Adrenal gland (tissue), 12 donors: ENCODE measurements around the gene SIL1. TPM values are rescaled to one million over a fixed set of nuclear protein-coding genes. Genes with fewer than 3 reads are reported as not detected.
A peak's percentile ranks its signal among the peaks of the same experiment; 100 is the strongest.
"Not testable (repeated sequence)": the region's sequence is repeated elsewhere in the genome, so short reads cannot be mapped to it uniquely, and the experiment has no call there.

Experiments used
- DNase-seq, 7 donors: peaks; one replicate each; pipeline ENCODE4 v3.0.0-alpha.2; 2019 to 2020
- H3K27ac ChIP-seq, 5 donors: fragments of 200-600 bp; sonication (generic) in 4 of 5; 1 replicate in 3 of 5; 2 replicates in 2 of 5; pipeline versions ENCODE4 v1.5.1 to v1.8.0; 2016 to 2020; ENCODE audit warnings: mild to moderate bottlenecking in 1 of 5
- H3K27me3 ChIP-seq: fragments of 200-600 bp; 2 replicates; pipeline ENCODE4 v1.8.0; 2021
- H3K36me3 ChIP-seq, 2 donors: fragments of 200-600 bp; replicated peaks in 1 of 2; 1 replicate in 1 of 2; 2 replicates in 1 of 2; pipeline versions ENCODE4 v1.5.1 to v1.8.0; 2018 to 2022
- H3K4me1 ChIP-seq, 2 donors: fragments of 200-600 bp; replicated peaks in 1 of 2; 1 replicate in 1 of 2; 2 replicates in 1 of 2; pipeline versions ENCODE4 v1.5.1 to v1.8.0; 2018 to 2021
- H3K4me3 ChIP-seq, 4 donors: fragments of 200-600 bp; sonication (generic) in 3 of 4; one replicate each; pipeline ENCODE4 v1.5.1; 2016 to 2018
- H3K9me3 ChIP-seq, 3 donors: fragments of 200-600 bp; sonication (generic) in 1 of 3; replicated peaks in 1 of 3; 1 replicate in 2 of 3; 2 replicates in 1 of 3; pipeline versions ENCODE4 v1.5.1 to v1.8.0; 2016 to 2021
- POLR2A ChIP-seq, 2 donors: fragments of 450-650 bp; IDR thresholded peaks; one replicate each; pipeline ENCODE4 v1.6.1; 2017; ENCODE audit warnings: antibody characterized with exemption in 2 of 2, mild to moderate bottlenecking in 2 of 2, moderate library complexity in 1 of 2
- WGBS, 4 donors: extraction: QIAGEN DNeasy Blood & Tissue Kit in 2 of 4; methylation state at CpG; one replicate each; pipeline versions ENCODE4 v1.1.5 to v1.1.7; 2013 to 2017; 5-methylcytosine and 5-hydroxymethylcytosine counted together
- intact Hi-C, 2 donors: fragments of 100-400 bp; cut with DNase I; formaldehyde crosslinking; loops; one replicate each; pipeline versions ENCODE4 v1.14.1 to v1.15.0; 2022 to 2023
- polyA plus RNA-seq, 3 donors: library from polyadenylated mRNA; stranded (reverse); fragments of 200-250 nt in 2 of 3; fragments of 350-450 nt in 1 of 3; fragmentation: Illumina TruSeq in 1 of 3; extraction: RNeasy Lipid Tissue Mini Kit (QIAGEN cat#74804) in 1 of 3; gene quantifications; one replicate each; pipeline ENCODE4 v1.2.3, GENCODE V29; 2013 to 2014
- total RNA-seq, 9 donors: library from RNA; depleted of rRNA in 4 of 9; stranded (reverse); fragments of >200 nt in 4 of 9; fragments of 120-200 nt in 1 of 9; fragmentation: NEBNext Ultra II Directional in 1 of 9; extraction: Animal tissue kit (Norgen Biotek cat#: 25700) in 1 of 9; gene quantifications; one replicate each; pipeline versions ENCODE4 v1.1.0 to v1.2.4, GENCODE V29; 2013 to 2023
- TF ChIP-seq, protein P1 (sequence below), 6 experiments: fragments of 450-650 bp in 4 of 6; fragments of 200-600 bp in 2 of 6; sonication (generic) in 1 of 6; IDR thresholded peaks; 1 replicate in 5 of 6; 2 replicates in 1 of 6; pipeline versions ENCODE4 v1.5.1 to v1.8.0; 2016 to 2021; ENCODE audit warnings: antibody characterized with exemption in 6 of 6, mild to moderate bottlenecking in 2 of 6, moderate library complexity in 1 of 6
- donor health status: healthy with polysubstance abuse.
- donor health status: Bipolar disorder and iron deficiency.
- donor health status: DM: yes; HTN: yes; CAD: no.
- donor health status: DM: no; HTN: no; CAD: no.
- donor health status: DM: no; HTN: no; CAD: no.
- donor health status: DM: yes; HTN: yes; CAD: no.

Gene SIL1
- total and polyA plus RNA-seq, 12 donors = 81.9 to 313 (median 142) TPM

- H3K4me1 ChIP-seq = peaks cover 26 to 55% of the 10 kb centered on the region in 2 donors
- H3K9me3 ChIP-seq = peaks cover 0 to 1% (median 0%) of the 10 kb centered on the region in 3 donors
- 8 to 38% (median 27%) methylated on average over 1 of the region's 1 CpG for WGBS, 4 donors
- H3K27ac ChIP-seq = peak overlapping the region; percentile 30 to 88 (median 72)
- intact Hi-C loops = no loop called here
- H3K36me3 ChIP-seq = no peaks in the 10 kb centered on the region
- H3K27me3 ChIP-seq = no peaks in the 10 kb centered on the region
- DNase-seq = peak; percentile 59 to 85 (median 71)
- H3K4me3 ChIP-seq = no peak overlapping the region
- peak in 1 of 2 donors; percentile 15 for TF ChIP-seq POLR2A (IDR thresholded peaks at IDR 0.05)
- TF ChIP-seq, protein P1, sequence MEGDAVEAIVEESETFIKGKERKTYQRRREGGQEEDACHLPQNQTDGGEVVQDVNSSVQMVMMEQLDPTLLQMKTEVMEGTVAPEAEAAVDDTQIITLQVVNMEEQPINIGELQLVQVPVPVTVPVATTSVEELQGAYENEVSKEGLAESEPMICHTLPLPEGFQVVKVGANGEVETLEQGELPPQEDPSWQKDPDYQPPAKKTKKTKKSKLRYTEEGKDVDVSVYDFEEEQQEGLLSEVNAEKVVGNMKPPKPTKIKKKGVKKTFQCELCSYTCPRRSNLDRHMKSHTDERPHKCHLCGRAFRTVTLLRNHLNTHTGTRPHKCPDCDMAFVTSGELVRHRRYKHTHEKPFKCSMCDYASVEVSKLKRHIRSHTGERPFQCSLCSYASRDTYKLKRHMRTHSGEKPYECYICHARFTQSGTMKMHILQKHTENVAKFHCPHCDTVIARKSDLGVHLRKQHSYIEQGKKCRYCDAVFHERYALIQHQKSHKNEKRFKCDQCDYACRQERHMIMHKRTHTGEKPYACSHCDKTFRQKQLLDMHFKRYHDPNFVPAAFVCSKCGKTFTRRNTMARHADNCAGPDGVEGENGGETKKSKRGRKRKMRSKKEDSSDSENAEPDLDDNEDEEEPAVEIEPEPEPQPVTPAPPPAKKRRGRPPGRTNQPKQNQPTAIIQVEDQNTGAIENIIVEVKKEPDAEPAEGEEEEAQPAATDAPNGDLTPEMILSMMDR (IDR thresholded peaks at IDR 0.05) = no peak
Measured at GRCh38 chr5:139177809-139178588, 20.2 kb downstream of the SIL1 start.

GRCh38 chr5:139177281-139177680 lies 20.9 kb downstream of the SIL1 start:
- Histone ChIP-seq H3K4me1 (peaks cover 26 to 48% of the 10 kb centered on the region in 2 donors), H3K27ac (peak overlapping the region; percentile 30 to 88 (median 72))
- H3K4me3 ChIP-seq, DNase-seq, H3K9me3 ChIP-seq, intact Hi-C loops, H3K27me3 ChIP-seq, H3K36me3 ChIP-seq: not testable (repeated sequence)
- 91 to 99% (median 97%) methylated on average over 9 of the region's 9 CpGs for WGBS, 4 donors

GRCh38 chr5:139174382-139174781 lies 23.8 kb downstream of the SIL1 start:
- WGBS, 4 donors = 96 to 100% (median 100%) methylated on average over 1 of the region's 1 CpG
- H3K27ac ChIP-seq, intact Hi-C loops, H3K27me3 ChIP-seq, H3K9me3 ChIP-seq, H3K4me3 ChIP-seq, DNase-seq, H3K36me3 ChIP-seq: not testable (repeated sequence)
- H3K4me1 ChIP-seq = peaks cover 26% of the 10 kb centered on the region in 2 donors

- 87 to 97% (median 95%) methylated on average over 1 of the region's 1 CpG for WGBS, 4 donors
- DNase-seq = no peak
- no peak overlapping the region for H3K4me3 ChIP-seq
- TF ChIP-seq POLR2A (IDR thresholded peaks at IDR 0.05) = no peak
- TF ChIP-seq, protein P1 (IDR thresholded peaks at IDR 0.05) = no peak
- H3K27me3 ChIP-seq = no peaks in the 10 kb centered on the region
- H3K27ac ChIP-seq = no peak overlapping the region
- H3K36me3 ChIP-seq = no peaks in the 10 kb centered on the region
- intact Hi-C loops = no loop called here
- H3K4me1 ChIP-seq = peaks cover 1 to 8% of the 10 kb centered on the region in 2 donors
- H3K9me3 ChIP-seq = peaks cover 0 to 6% (median 0%) of the 10 kb centered on the region in 3 donors
Measured at GRCh38 chr5:139171779-139172404, 26.3 kb downstream of the SIL1 start.

GRCh38 chr5:139167952-139168720 lies 30.0 kb downstream of the SIL1 start:
- H3K36me3 ChIP-seq = no peaks in the 10 kb centered on the region
- intact Hi-C loops = no loop called here

More at GRCh38 chr5:139167952-139168720, 30.0 kb downstream of the SIL1 start:
- no peak for TF ChIP-seq POLR2A (IDR thresholded peaks at IDR 0.05)
- TF ChIP-seq, protein P1 (IDR thresholded peaks at IDR 0.05) = no peak
- no peak for DNase-seq
- H3K9me3 ChIP-seq = peaks cover 0 to 6% (median 0%) of the 10 kb centered on the region in 3 donors
- no peaks in the 10 kb centered on the region for H3K27me3 ChIP-seq
- no peak overlapping the region for H3K27ac ChIP-seq
- peaks cover 0 to 7% of the 10 kb centered on the region in 2 donors for H3K4me1 ChIP-seq
- WGBS, 4 donors = 54 to 66% (median 58%) methylated on average over 4 to 5 of the region's 5 CpGs
- no peak overlapping the region for H3K4me3 ChIP-seq
